Hepatocyte (in vitro differentiated cells): ENCODE results near the gene TMA7.

Experiments used
- CTCF ChIP-seq: fragments of 200-600 bp; sonication (generic); IDR thresholded peaks from 2 replicates; pipeline ENCODE4 v1.5.1; 2016; ENCODE audit warnings: antibody characterized with exemption, mild to moderate bottlenecking; ENCODE audit not compliant: poor library complexity
- EZH2 ChIP-seq: fragments of 200-600 bp; sonication (generic); IDR thresholded peaks from 2 replicates; pipeline ENCODE4 v1.6.1; 2016; ENCODE audit warnings: antibody characterized with exemption, mild to moderate bottlenecking, borderline replicate concordance
- EZH2phosphoT487 ChIP-seq: fragments of 200-600 bp; sonication (generic); IDR thresholded peaks from one replicate; pipeline ENCODE4 v1.6.1; 2018; ENCODE audit warnings: antibody characterized with exemption, mild to moderate bottlenecking, low read depth, moderate library complexity; ENCODE audit not compliant: unreplicated experiment, severe bottlenecking

DNA sequence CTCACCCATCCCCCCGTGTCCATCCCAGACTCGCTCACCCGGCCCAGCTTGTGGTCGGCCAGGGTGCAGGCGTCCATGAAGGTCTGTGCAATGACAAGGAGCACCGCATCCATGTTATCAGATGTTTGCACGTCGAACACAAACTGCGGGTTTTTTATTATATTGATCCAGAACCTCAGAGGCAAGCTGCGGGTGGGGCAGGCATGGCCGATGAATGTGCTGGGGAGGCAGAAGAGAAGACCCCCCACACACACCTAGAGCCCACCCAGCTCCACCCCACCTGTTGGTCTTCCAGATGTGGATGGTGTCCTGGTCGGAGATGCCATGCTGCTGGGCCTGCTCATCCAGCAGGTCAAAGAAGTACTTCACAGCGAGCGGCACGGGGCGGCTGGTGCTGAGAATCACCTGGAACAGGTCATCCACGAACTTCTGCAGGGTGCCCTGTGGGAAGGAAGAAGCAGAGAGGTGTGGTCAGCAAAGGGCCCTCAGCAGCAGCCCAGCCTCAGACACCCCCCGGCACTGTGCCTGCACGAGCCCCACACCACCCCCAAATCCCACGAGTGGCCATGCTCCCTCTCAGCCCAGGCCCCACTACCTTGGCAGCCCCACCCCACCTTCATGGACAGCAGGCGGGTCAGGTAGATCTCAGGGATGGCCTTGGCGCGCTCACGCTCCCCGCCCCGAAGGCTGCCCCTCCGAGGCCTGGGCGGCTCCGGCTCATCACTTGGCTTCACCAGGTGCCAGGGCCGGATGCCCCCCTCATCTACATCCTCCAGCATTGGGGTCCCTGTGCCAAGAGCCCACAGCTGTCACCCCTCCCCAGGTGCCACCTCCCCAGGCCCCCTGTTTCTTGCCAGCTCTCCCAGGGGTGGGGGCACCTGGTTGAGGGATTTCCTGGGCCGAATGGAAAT lies 30.5 kb upstream of the TMA7 start:
- TF ChIP-seq EZH2 (no peak), CTCF (no peak), EZH2phosphoT487 (no peak)
